ENCODE measurements around the gene BTBD9.

The BTBD9 gene

GRCh38 chr6:38587766-38588362, 51.9 kb downstream of the BTBD9 start:
- no peaks in the 10 kb centered on the region for H3K27me3 ChIP-seq (ENCODE audit: insufficient read depth, low read length, poor library complexity)
- H3K27ac ChIP-seq (ENCODE audit: low read length): no peak overlapping the region
- H2AFZ ChIP-seq (ENCODE audit: low read depth, low read length): no peak overlapping the region
- no peaks in the 10 kb centered on the region for H4K20me1 ChIP-seq (ENCODE audit: insufficient read depth, low read length)
- no peaks in the 10 kb centered on the region for H3K79me2 ChIP-seq (ENCODE audit: insufficient read depth, low read length)
- DNase-seq (no peak), ATAC-seq (ENCODE audit: insufficient read depth, low read depth) (no peak)
- no peak overlapping the region for H3K9ac ChIP-seq (ENCODE audit: low read depth, low read length)
- TF ChIP-seq EZH2 (IDR thresholded peaks at IDR 0.05; ENCODE audit: borderline replicate concordance, low read depth, low read length, severe bottlenecking) (no peak), CTCF (IDR thresholded peaks at IDR 0.05; ENCODE audit: borderline replicate concordance, extremely low read depth, low read length, poor library complexity, severe bottlenecking) (no peak)
- no peaks in the 10 kb centered on the region for H3K36me3 ChIP-seq (ENCODE audit: insufficient read depth, low read length)
- no peaks in the 10 kb centered on the region for H3K4me1 ChIP-seq (ENCODE audit: insufficient read depth, low read length)
- no peak overlapping the region for H3K4me2 ChIP-seq (ENCODE audit: insufficient read depth, low read length)
- no peaks in the 10 kb centered on the region for H3K9me3 ChIP-seq (ENCODE audit: insufficient read depth, low read length, severe bottlenecking)
- H3K4me3 ChIP-seq (ENCODE audit: low read depth in 1 of 2, low read length in 2 of 2): no peak overlapping the region

DNA sequence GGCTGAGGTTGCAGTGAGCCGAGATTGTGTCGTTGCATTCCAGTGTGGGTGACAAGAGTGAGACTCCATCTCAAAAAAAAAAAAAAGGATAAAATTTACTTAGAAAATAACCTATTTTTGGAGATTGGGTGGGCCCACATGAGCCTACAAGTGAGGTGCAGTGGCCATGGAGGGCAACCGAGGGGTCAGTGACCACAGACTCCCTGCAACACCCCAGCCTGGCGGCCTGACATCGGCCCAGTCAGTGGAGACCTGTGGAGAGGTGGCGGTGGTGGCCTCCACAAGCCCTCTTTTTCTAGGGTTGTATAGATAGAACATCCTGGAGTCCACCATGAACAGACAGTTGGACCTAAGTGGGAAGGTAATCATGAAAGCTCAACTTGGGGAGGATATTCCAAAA, 52.7 kb downstream of the BTBD9 start:
- no peaks in the 10 kb centered on the region for H3K4me1 ChIP-seq (ENCODE audit: insufficient read depth, low read length)
- no peak overlapping the region for H3K4me2 ChIP-seq (ENCODE audit: insufficient read depth, low read length)
- H2AFZ ChIP-seq (ENCODE audit: low read depth, low read length): no peak overlapping the region
- ATAC-seq (ENCODE audit: insufficient read depth, low read depth) (no peak), DNase-seq (no peak)
- TF ChIP-seq EZH2 (IDR thresholded peaks at IDR 0.05; ENCODE audit: borderline replicate concordance, low read depth, low read length, severe bottlenecking): no peak
- TF ChIP-seq CTCF (IDR thresholded peaks at IDR 0.05; ENCODE audit: borderline replicate concordance, extremely low read depth, low read length, poor library complexity, severe bottlenecking): no peak
- no peaks in the 10 kb centered on the region for H3K36me3 ChIP-seq (ENCODE audit: insufficient read depth, low read length)
- H4K20me1 ChIP-seq (ENCODE audit: insufficient read depth, low read length): no peaks in the 10 kb centered on the region
- H3K4me3 ChIP-seq (ENCODE audit: low read depth in 1 of 2, low read length in 2 of 2): no peak overlapping the region
- H3K9ac ChIP-seq (ENCODE audit: low read depth, low read length): no peak overlapping the region
- H3K79me2 ChIP-seq (ENCODE audit: insufficient read depth, low read length): no peaks in the 10 kb centered on the region
- no peaks in the 10 kb centered on the region for H3K27me3 ChIP-seq (ENCODE audit: insufficient read depth, low read length, poor library complexity)
- H3K9me3 ChIP-seq (ENCODE audit: insufficient read depth, low read length, severe bottlenecking): no peaks in the 10 kb centered on the region
- H3K27ac ChIP-seq (ENCODE audit: low read length): no peak overlapping the region

DNA sequence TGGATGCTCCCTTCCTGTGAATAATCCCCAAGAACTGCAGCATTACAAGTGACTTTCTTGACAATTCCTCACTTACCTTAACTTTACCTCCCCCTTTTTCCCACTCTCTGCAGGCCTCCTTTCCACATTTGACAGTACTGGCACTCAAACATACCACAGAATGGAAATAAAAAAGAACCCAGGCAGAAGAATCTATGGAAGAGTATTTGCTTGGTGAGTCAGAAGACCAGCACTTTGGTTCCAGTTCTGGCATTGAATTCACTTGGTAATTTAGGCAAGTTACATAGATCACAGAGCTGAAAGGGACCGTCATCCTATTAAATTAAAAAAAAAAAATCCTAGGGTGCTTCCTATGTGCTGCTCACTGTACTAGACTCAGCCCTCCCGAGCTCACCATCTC, 55.0 kb downstream of the BTBD9 start:
- no peak for ATAC-seq (ENCODE audit: insufficient read depth, low read depth)
- no peak for TF ChIP-seq EZH2 (IDR thresholded peaks at IDR 0.05; ENCODE audit: borderline replicate concordance, low read depth, low read length, severe bottlenecking)
- no peak for TF ChIP-seq CTCF (IDR thresholded peaks at IDR 0.05; ENCODE audit: borderline replicate concordance, extremely low read depth, low read length, poor library complexity, severe bottlenecking)
- no peak for DNase-seq

More for the DNA sequence above, 55.0 kb downstream of the BTBD9 start:
- H3K27ac ChIP-seq (ENCODE audit: low read length): no peak overlapping the region
- no peak overlapping the region for H3K9ac ChIP-seq (ENCODE audit: low read depth, low read length)
- H4K20me1 ChIP-seq (ENCODE audit: insufficient read depth, low read length): no peaks in the 10 kb centered on the region
- no peak overlapping the region for H3K4me2 ChIP-seq (ENCODE audit: insufficient read depth, low read length)
- no peaks in the 10 kb centered on the region for H3K79me2 ChIP-seq (ENCODE audit: insufficient read depth, low read length)
- H3K9me3 ChIP-seq (ENCODE audit: insufficient read depth, low read length, severe bottlenecking): no peaks in the 10 kb centered on the region
- no peaks in the 10 kb centered on the region for H3K4me1 ChIP-seq (ENCODE audit: insufficient read depth, low read length)
- no peaks in the 10 kb centered on the region for H3K27me3 ChIP-seq (ENCODE audit: insufficient read depth, low read length, poor library complexity)
- no peak overlapping the region for H3K4me3 ChIP-seq (ENCODE audit: low read depth in 1 of 2, low read length in 2 of 2)
- no peak overlapping the region for H2AFZ ChIP-seq (ENCODE audit: low read depth, low read length)
- H3K36me3 ChIP-seq (ENCODE audit: insufficient read depth, low read length): no peaks in the 10 kb centered on the region

Data from DND-41 (cell line).